ENCODE data around the gene PCDHGA1. TPM values are rescaled to one million over a fixed set of nuclear protein-coding genes. Genes with fewer than 3 reads are reported as not detected.
"Not testable (repeated sequence)": the region's sequence is repeated elsewhere in the genome, so short reads cannot be mapped to it uniquely, and the experiment has no call there.

PCDHGA1 gene
- total and polyA plus RNA-seq, 2 experiments from 2014 or later, result 0.33 TPM; not detected in 1

DNA sequence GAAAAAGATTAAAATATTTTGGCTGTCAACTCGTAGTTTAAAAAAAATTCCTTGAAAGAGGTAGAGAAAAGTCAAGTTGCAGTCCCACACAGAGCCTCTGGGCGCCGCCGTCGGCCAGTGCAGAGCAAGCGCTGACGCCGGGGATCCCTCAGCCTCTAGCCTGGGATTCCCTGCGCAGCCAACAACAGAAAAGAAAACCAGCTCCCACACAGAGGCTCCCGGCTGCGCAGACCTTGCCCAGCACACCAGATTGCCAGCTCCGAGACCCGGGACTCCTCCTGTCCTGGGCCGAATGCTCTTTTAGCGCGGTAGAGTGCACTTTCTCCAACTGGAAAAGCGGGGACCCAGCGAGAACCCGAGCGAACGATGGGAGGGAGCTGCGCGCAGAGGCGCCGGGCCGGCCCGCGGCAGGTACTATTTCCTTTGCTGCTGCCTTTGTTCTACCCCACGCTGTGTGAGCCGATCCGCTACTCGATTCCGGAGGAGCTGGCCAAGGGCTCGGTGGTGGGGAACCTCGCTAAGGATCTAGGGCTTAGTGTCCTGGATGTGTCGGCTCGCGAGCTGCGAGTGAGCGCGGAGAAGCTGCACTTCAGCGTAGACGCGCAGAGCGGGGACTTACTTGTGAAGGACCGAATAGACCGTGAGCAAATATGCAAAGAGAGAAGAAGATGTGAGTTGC is 87.3 kb downstream of the PCDHGA1 start, which contains the start of gene PCDHGB7:
TSS of gene PCDHGB7 (plus strand) at position 184 of the 679 bp plus-strand sequence. CDS start at position 367, 183 bp downstream.
- not testable (repeated sequence) for H3K27me3 ChIP-seq
- peak within 1 kb of the TSS; percentile 21 for H3K27ac ChIP-seq
- peak; percentile 83 for DNase-seq (ENCODE audit: low spot score)

GRCh38 chr5:141419074-141419880 is 89.0 kb downstream of the PCDHGA1 start:
- Histone ChIP-seq H3K9me2 (replicated peaks; ENCODE audit: insufficient read depth) (no peaks in the 10 kb centered on the region), H2AFZ (no peak overlapping the region), H3K27me3 (no peaks in the 10 kb centered on the region), H3K4me2 (no peak overlapping the region), H3K4me1 (ENCODE audit: insufficient read depth) (no peaks in the 10 kb centered on the region), H4K20me1 (ENCODE audit: insufficient read depth, poor library complexity, severe bottlenecking) (no peaks in the 10 kb centered on the region), H3K9me3 (ENCODE audit: low read depth) (peaks cover 63% of the 10 kb centered on the region), H3K79me2 (peaks cover 10% of the 10 kb centered on the region), H3K4me3 (no peak overlapping the region), H3K36me3 (replicated peaks; ENCODE audit: insufficient read depth, low read depth) (peaks cover 8% of the 10 kb centered on the region), H3K27ac (no peak overlapping the region)
- TF ChIP-seq EZH2 (IDR thresholded peaks at IDR 0.05; ENCODE audit: borderline replicate concordance), result no peak
- DNase-seq (ENCODE audit: low spot score), result no peak
- WGBS (ENCODE audit: low lambda C conversion rate, missing lambda C conversion rate), result over 99% methylated on average over 72 of the region's 74 CpGs

More for the DNA sequence above, 87.3 kb downstream of the PCDHGA1 start, which contains the start of gene PCDHGB7:
- H3K9me3 ChIP-seq (ENCODE audit: low read depth), result peaks cover 55% of the 10 kb centered on the region
- H3K4me3 ChIP-seq, result peak within 1 kb of the TSS; percentile 22
- WGBS (ENCODE audit: low lambda C conversion rate, missing lambda C conversion rate), result 7% methylated on average over 45 of the region's 47 CpGs
- H3K4me2 ChIP-seq, result peak within 1 kb of the TSS; percentile 66
- not testable (repeated sequence) for H4K20me1 ChIP-seq (ENCODE audit: insufficient read depth, poor library complexity, severe bottlenecking); H3K9me2 ChIP-seq (replicated peaks; ENCODE audit: insufficient read depth); H2AFZ ChIP-seq; H3K36me3 ChIP-seq (replicated peaks; ENCODE audit: insufficient read depth, low read depth); H3K79me2 ChIP-seq; H3K4me1 ChIP-seq (ENCODE audit: insufficient read depth)
- TF ChIP-seq CTCF (IDR thresholded peaks at IDR 0.05; ENCODE audit: poor library complexity), result peak; percentile 67

DNA sequence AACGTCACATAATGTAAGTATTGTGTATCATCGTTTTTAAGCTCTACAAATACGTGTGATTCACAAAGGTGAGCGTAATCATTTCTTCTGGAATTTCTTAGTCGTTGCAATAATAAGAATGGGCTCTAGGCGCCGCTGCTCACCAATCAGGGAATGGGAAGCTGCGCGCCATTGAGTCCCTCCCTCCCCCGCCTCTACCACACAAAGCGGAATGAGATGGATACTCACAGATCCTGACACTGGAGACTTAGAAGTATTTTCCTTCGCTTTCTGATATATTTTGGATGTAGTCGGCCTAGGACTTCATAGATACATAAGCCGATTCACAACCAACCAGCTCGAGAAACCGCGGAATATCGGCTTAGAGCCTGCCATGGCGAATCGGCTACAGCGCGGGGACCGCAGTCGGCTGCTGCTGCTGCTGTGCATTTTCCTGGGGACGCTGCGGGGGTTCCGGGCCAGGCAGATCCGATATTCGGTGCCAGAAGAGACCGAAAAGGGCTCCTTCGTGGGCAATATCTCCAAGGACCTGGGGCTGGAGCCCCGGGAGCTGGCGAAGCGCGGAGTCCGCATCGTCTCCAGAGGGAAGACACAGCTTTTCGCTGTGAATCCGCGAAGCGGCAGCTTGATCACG is 90.7 kb downstream of the PCDHGA1 start, which contains the start of gene PCDHGA11:
TSS of gene PCDHGA11 (plus strand) at position 197 of the 634 bp plus-strand sequence. CDS start at position 374, 177 bp downstream.
- WGBS (ENCODE audit: low lambda C conversion rate, missing lambda C conversion rate), result 51% methylated on average over 42 of the region's 42 CpGs
- peak; percentile 52 for DNase-seq (ENCODE audit: low spot score)
- Histone ChIP-seq H3K27me3 (no peaks in the 10 kb centered on the region), H3K4me1 (ENCODE audit: insufficient read depth) (no peaks in the 10 kb centered on the region), H3K27ac (no peak within 1 kb of the TSS), H3K9me2 (replicated peaks; ENCODE audit: insufficient read depth) (no peaks in the 10 kb centered on the region), H3K4me3 (peak within 1 kb of the TSS; percentile 29), H3K4me2 (peak within 1 kb of the TSS; percentile 60), H2AFZ (no peak within 1 kb of the TSS), H4K20me1 (ENCODE audit: insufficient read depth, poor library complexity, severe bottlenecking) (no peaks in the 10 kb centered on the region), H3K9me3 (ENCODE audit: low read depth) (peaks cover 74% of the 10 kb centered on the region), H3K79me2 (peaks cover 13% of the 10 kb centered on the region), H3K36me3 (replicated peaks; ENCODE audit: insufficient read depth, low read depth) (peaks cover 14% of the 10 kb centered on the region)
- peak; percentile 32 for TF ChIP-seq CTCF (IDR thresholded peaks at IDR 0.05; ENCODE audit: poor library complexity)
- no peak for TF ChIP-seq EZH2 (IDR thresholded peaks at IDR 0.05; ENCODE audit: borderline replicate concordance)

DNA sequence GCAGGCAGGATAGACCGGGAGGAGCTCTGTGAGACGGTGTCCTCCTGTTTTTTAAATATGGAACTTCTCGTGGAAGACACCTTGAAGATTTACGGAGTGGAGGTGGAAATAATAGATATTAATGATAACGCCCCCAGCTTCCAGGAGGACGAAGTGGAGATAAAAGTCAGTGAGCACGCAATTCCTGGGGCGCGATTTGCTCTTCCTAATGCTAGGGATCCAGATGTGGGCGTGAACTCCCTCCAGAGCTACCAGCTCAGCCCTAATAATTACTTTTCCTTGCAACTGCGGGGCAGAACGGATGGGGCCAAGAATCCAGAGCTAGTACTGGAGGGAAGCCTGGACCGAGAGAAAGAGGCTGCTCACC is 91.2 kb downstream of the PCDHGA1 start:
- DNase-seq (ENCODE audit: low spot score), result no peak
- no peaks in the 10 kb centered on the region for H3K27me3 ChIP-seq
- no peak for TF ChIP-seq CTCF (IDR thresholded peaks at IDR 0.05; ENCODE audit: poor library complexity)
- no peak for TF ChIP-seq EZH2 (IDR thresholded peaks at IDR 0.05; ENCODE audit: borderline replicate concordance)
- TF ChIP-seq EZH2phosphoT487 (IDR thresholded peaks at IDR 0.05; ENCODE audit: low read depth, severe bottlenecking, unreplicated experiment), result no peak
- H3K27ac ChIP-seq, result no peak overlapping the region
- H3K36me3 ChIP-seq (replicated peaks; ENCODE audit: insufficient read depth, low read depth), result peaks cover 14% of the 10 kb centered on the region
- no peaks in the 10 kb centered on the region for H3K9me2 ChIP-seq (replicated peaks; ENCODE audit: insufficient read depth)
- peaks cover 77% of the 10 kb centered on the region for H3K9me3 ChIP-seq (ENCODE audit: low read depth)
- H3K4me3 ChIP-seq, result peak overlapping the region; percentile 29
- peak overlapping the region; percentile 60 for H3K4me2 ChIP-seq
- 72% methylated on average over 13 of the region's 13 CpGs for WGBS (ENCODE audit: low lambda C conversion rate, missing lambda C conversion rate)
- no peak overlapping the region for H2AFZ ChIP-seq
- no peaks in the 10 kb centered on the region for H3K4me1 ChIP-seq (ENCODE audit: insufficient read depth)
- peaks cover 13% of the 10 kb centered on the region for H3K79me2 ChIP-seq
- H4K20me1 ChIP-seq (ENCODE audit: insufficient read depth, poor library complexity, severe bottlenecking), result no peaks in the 10 kb centered on the region

Data from hepatocyte (in vitro differentiated cells).